ENCODE results near the gene SLC41A3. TPM values are rescaled to one million over a fixed set of nuclear protein-coding genes. Genes with fewer than 3 reads are reported as not detected.

SLC41A3 gene
- total RNA-seq, 1 experiment from 2014 or later = 35.5 TPM

DNA sequence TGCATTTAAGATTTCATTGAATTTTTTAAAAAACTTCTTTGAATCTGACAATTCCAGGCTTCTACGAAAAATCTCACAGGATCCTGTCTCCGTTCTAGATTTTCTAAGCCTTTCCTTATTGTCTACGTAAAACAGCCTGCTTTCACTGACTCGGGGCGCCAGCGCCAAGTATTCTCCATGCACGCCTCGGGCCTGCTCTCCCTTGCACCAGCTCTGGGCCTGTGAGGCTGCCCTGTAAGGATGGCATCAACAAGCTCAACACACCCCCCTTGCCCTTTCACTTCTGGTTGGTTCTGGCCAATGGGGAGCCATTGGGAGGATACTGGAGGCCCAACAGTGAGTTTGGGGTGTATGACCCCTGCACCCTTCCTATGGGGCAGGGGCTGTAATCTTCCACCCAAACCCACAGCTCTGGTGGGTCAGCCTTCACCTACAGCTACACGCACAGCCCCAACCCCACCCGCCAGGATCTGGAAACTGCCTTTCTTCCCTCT lies 47.8 kb downstream of the SLC41A3 start:
- H2BK5ac ChIP-seq (ENCODE audit: insufficient read length, low read length) = no peak overlapping the region
- H3K23me2 ChIP-seq (ENCODE audit: insufficient read length, low read depth, low read length, poor library complexity, severe bottlenecking) = no peaks in the 10 kb centered on the region
- no CpG with 5 or more reads among the region's 10 CpGs for WGBS (ENCODE audit: extremely low coverage, insufficient read length, low lambda C conversion rate)
- H4K91ac ChIP-seq (ENCODE audit: insufficient read length, low read depth, low read length) = no peak overlapping the region
- H3K4me1 ChIP-seq (ENCODE audit: insufficient read depth, low read length) = peaks cover 3% of the 10 kb centered on the region; the same call in 1 of the 2 replicates
- H2BK15ac ChIP-seq (ENCODE audit: low read depth, low read length) = no peak overlapping the region
- no peaks in the 10 kb centered on the region for H3K79me1 ChIP-seq (ENCODE audit: insufficient read depth, low read depth, low read length, poor library complexity, severe bottlenecking)
- peaks cover 11 to 15% of the 10 kb centered on the region in 2 experiments for H3K9me3 Mint-ChIP-seq
- no peak overlapping the region for H2BK12ac ChIP-seq (ENCODE audit: insufficient read length, low read depth, low read length)
- no peak overlapping the region for H2AFZ ChIP-seq (ENCODE audit: low read length)
- no peak overlapping the region for H3K14ac ChIP-seq (ENCODE audit: insufficient read depth, low read length)
- H3T11ph ChIP-seq (ENCODE audit: low read length) = no peak overlapping the region
- no peak overlapping the region for H2AK5ac ChIP-seq (ENCODE audit: insufficient read length, low read length)
- H3K79me2 ChIP-seq (ENCODE audit: insufficient read depth, low read length) = no peaks in the 10 kb centered on the region
- H3K4ac ChIP-seq (ENCODE audit: low read depth, low read length) = no peak overlapping the region
- H3K27ac Mint-ChIP-seq = no peak overlapping the region
- no peaks in the 10 kb centered on the region; the same call in 1 of the 2 replicates for H3K27me3 Mint-ChIP-seq (ENCODE audit: low read depth)
- DNase-seq = no peak
- H3K4me1 Mint-ChIP-seq = peaks cover 12 to 18% of the 10 kb centered on the region in 2 experiments
- H3K23ac ChIP-seq (ENCODE audit: insufficient read length, low read depth, low read length) = no peak overlapping the region
- H3K36me3 Mint-ChIP-seq (ENCODE audit: insufficient read depth in 1 of 3, low read depth in 3 of 3) = peaks cover 25 to 59% (median 25%) of the 10 kb centered on the region in 3 experiments
- no peak overlapping the region for H3K9ac ChIP-seq (ENCODE audit: extremely low read depth, insufficient read length, low read length)
- H3K27me3 ChIP-seq (ENCODE audit: insufficient read depth, low read length) = no peaks in the 10 kb centered on the region
- H3K9me3 ChIP-seq (ENCODE audit: control insufficient read depth, low read depth, low read length) = no peaks in the 10 kb centered on the region
- no peaks in the 10 kb centered on the region for H4K20me1 ChIP-seq (ENCODE audit: control insufficient read depth, insufficient read depth, insufficient read length)
- no peak overlapping the region for H3K18ac ChIP-seq (ENCODE audit: insufficient read length, low read depth, low read length)
- no peak overlapping the region for H3K4me3 Mint-ChIP-seq
- H2BK120ac ChIP-seq (ENCODE audit: low read depth, low read length, poor library complexity, severe bottlenecking) = no peak overlapping the region
- H3K4me2 ChIP-seq (ENCODE audit: insufficient read depth, insufficient read length, low read length) = no peak overlapping the region
- no peak overlapping the region for H3K56ac ChIP-seq (ENCODE audit: insufficient read length, low read depth, low read length)
- H4K5ac ChIP-seq (ENCODE audit: insufficient read length, low read depth, low read length) = no peak overlapping the region
- H4K8ac ChIP-seq (replicated peaks; ENCODE audit: insufficient read length, low read depth, low read length) = no peak overlapping the region
- no peak overlapping the region for H2BK20ac ChIP-seq (ENCODE audit: low read depth, low read length, poor library complexity, severe bottlenecking)
- TF ChIP-seq, protein P1, sequence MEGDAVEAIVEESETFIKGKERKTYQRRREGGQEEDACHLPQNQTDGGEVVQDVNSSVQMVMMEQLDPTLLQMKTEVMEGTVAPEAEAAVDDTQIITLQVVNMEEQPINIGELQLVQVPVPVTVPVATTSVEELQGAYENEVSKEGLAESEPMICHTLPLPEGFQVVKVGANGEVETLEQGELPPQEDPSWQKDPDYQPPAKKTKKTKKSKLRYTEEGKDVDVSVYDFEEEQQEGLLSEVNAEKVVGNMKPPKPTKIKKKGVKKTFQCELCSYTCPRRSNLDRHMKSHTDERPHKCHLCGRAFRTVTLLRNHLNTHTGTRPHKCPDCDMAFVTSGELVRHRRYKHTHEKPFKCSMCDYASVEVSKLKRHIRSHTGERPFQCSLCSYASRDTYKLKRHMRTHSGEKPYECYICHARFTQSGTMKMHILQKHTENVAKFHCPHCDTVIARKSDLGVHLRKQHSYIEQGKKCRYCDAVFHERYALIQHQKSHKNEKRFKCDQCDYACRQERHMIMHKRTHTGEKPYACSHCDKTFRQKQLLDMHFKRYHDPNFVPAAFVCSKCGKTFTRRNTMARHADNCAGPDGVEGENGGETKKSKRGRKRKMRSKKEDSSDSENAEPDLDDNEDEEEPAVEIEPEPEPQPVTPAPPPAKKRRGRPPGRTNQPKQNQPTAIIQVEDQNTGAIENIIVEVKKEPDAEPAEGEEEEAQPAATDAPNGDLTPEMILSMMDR (conservative IDR thresholded peaks at IDR 0.05) = no peak
- H3K27ac ChIP-seq (ENCODE audit: insufficient read length, low read depth, low read length) = no peak overlapping the region
